HEK293 (cell line): ENCODE data around the gene HOXC11.

Experiments used
- CTCF ChIA-PET: fragments of 350-600 bp; formaldehyde crosslinking; extraction: SDS; loops from one replicate; lab custom pipeline; 2021; ENCODE audit warnings: antibody characterized with exemption; lab: Yijun Ruan, JAX
- POLR2A ChIA-PET: fragments of 300-600 bp; formaldehyde crosslinking; extraction: SDS; loops from one replicate; lab custom pipeline; 2020; ENCODE audit warnings: antibody characterized with exemption, inconsistent platforms; lab: Yijun Ruan, JAX
- H3K27ac ChIP-seq: fragments of 200-500 bp; sonication (Bioruptor generic); 2 replicates; pipeline ENCODE4 v1.5.1; 2014; ENCODE audit warnings: low read depth, low read length, control low read depth, inconsistent platforms; ENCODE audit errors: extremely low read depth
- H3K36me3 ChIP-seq, 2 experiments: fragments of 200-500 bp in 1 of 2; sonication (Bioruptor generic) in 1 of 2; 1 replicate in 1 of 2; 2 replicates in 1 of 2; pipeline ENCODE4 v1.5.1; 2014 to 2017; ENCODE audit warnings: inconsistent platforms in 2 of 2, low read length in 2 of 2; ENCODE audit not compliant: control insufficient read depth in 2 of 2, insufficient read depth in 1 of 2
- H3K4me1 ChIP-seq: fragments of 200-500 bp; sonication (Bioruptor generic); 2 replicates; pipeline ENCODE4 v1.5.1; 2014; ENCODE audit warnings: mild to moderate bottlenecking, low read length, inconsistent platforms; ENCODE audit not compliant: control insufficient read depth, insufficient read depth
- H3K4me3 ChIP-seq: 2 replicates; pipeline ENCODE4 v1.5.1; 2011; ENCODE audit warnings: low read depth, mild to moderate bottlenecking, control low read depth, low read length, moderate library complexity
- H3K9me3 ChIP-seq: fragments of 200-500 bp; sonication (Bioruptor generic); 2 replicates; pipeline ENCODE4 v1.5.1; 2014; ENCODE audit warnings: low read depth, low read length, inconsistent platforms; ENCODE audit not compliant: control insufficient read depth, insufficient read depth
- FEZF1 ChIP-seq: fragments of 450-650 bp; formaldehyde crosslinking; IDR thresholded peaks from 2 replicates; pipeline ENCODE4 v1.5.1; 2016; ENCODE audit warnings: missing biosample characterization, missing genetic modification characterization
- KLF10 ChIP-seq: fragments of 450-650 bp; IDR thresholded peaks from 2 replicates; pipeline ENCODE4 v1.5.1; 2018; ENCODE audit warnings: missing biosample characterization, mild to moderate bottlenecking, missing genetic modification characterization
- SALL2 ChIP-seq: fragments of 450-650 bp; formaldehyde crosslinking; IDR thresholded peaks from 2 replicates; pipeline ENCODE4 v1.5.0; 2017; ENCODE audit warnings: missing biosample characterization, mild to moderate bottlenecking, missing genetic modification characterization, borderline replicate concordance
- SP7 ChIP-seq: fragments of 450-650 bp; formaldehyde crosslinking; IDR thresholded peaks from 2 replicates; pipeline ENCODE4 v1.5.1; 2016; ENCODE audit warnings: missing biosample characterization, missing genetic modification characterization
- WT1 ChIP-seq: fragments of 450-650 bp; formaldehyde crosslinking; IDR thresholded peaks from 2 replicates; pipeline ENCODE4 v1.5.1; 2016; ENCODE audit warnings: missing biosample characterization, missing genetic modification characterization
- ZBTB7A ChIP-seq: fragments of 450-650 bp; formaldehyde crosslinking; IDR thresholded peaks from 2 replicates; pipeline ENCODE4 v1.5.1; 2016; ENCODE audit warnings: low read depth, missing biosample characterization, missing genetic modification characterization
- ZNF121 ChIP-seq: fragments of 450-650 bp; formaldehyde crosslinking; IDR thresholded peaks from 2 replicates; pipeline ENCODE4 v1.5.1; 2016; ENCODE audit warnings: missing biosample characterization, missing genetic modification characterization
- ZNF169 ChIP-seq: fragments of 450-650 bp; formaldehyde crosslinking; IDR thresholded peaks from 2 replicates; pipeline ENCODE4 v1.5.1; 2016; ENCODE audit warnings: missing biosample characterization, missing genetic modification characterization
- ZNF184 ChIP-seq: fragments of 450-650 bp; IDR thresholded peaks from 2 replicates; pipeline ENCODE4 v1.5.1; 2018; ENCODE audit warnings: missing biosample characterization, mild to moderate bottlenecking, missing genetic modification characterization
- ZNF24 ChIP-seq: fragments of 450-650 bp; formaldehyde crosslinking; IDR thresholded peaks from 2 replicates; pipeline ENCODE4 v1.5.1; 2016; ENCODE audit warnings: missing biosample characterization, missing genetic modification characterization
- ZNF248 ChIP-seq: fragments of 450-650 bp; formaldehyde crosslinking; IDR thresholded peaks from 2 replicates; pipeline ENCODE4 v1.5.1; 2017; ENCODE audit warnings: missing biosample characterization, missing genetic modification characterization
- ZNF37A ChIP-seq: fragments of 450-650 bp; IDR thresholded peaks from 2 replicates; pipeline ENCODE4 v1.5.1; 2018; ENCODE audit warnings: missing biosample characterization, missing genetic modification characterization
- ZNF391 ChIP-seq: fragments of 450-650 bp; formaldehyde crosslinking; IDR thresholded peaks from 2 replicates; pipeline ENCODE4 v1.5.1; 2016; ENCODE audit warnings: low read depth, missing biosample characterization, missing genetic modification characterization, borderline replicate concordance
- ZNF473 ChIP-seq: fragments of 450-650 bp; formaldehyde crosslinking; IDR thresholded peaks from 2 replicates; pipeline ENCODE4 v1.5.1; 2017; ENCODE audit warnings: missing biosample characterization, missing genetic modification characterization
- ZNF48 ChIP-seq: fragments of 450-650 bp; formaldehyde crosslinking; IDR thresholded peaks from 2 replicates; pipeline ENCODE4 v1.5.1; 2016; ENCODE audit warnings: missing biosample characterization, missing genetic modification characterization
- ZNF529 ChIP-seq: fragments of 450-650 bp; formaldehyde crosslinking; IDR thresholded peaks from 2 replicates; pipeline ENCODE4 v1.5.1; 2017; ENCODE audit warnings: missing genetic modification characterization, missing biosample characterization; ENCODE audit not compliant: insufficient replicate concordance
- ZNF555 ChIP-seq: fragments of 450-650 bp; formaldehyde crosslinking; conservative IDR thresholded peaks from 2 replicates; pipeline ENCODE4 v1.5.1; 2017; ENCODE audit warnings: missing biosample characterization, mild to moderate bottlenecking, missing genetic modification characterization, inconsistent platforms
- ZNF585B ChIP-seq: fragments of 450-650 bp; formaldehyde crosslinking; IDR thresholded peaks from 2 replicates; pipeline ENCODE4 v1.5.1; 2016; ENCODE audit warnings: missing biosample characterization, missing genetic modification characterization
- ZNF596 ChIP-seq: fragments of 450-650 bp; IDR thresholded peaks from 2 replicates; pipeline ENCODE4 v1.5.0; 2018; ENCODE audit warnings: missing biosample characterization, mild to moderate bottlenecking, missing genetic modification characterization, moderate library complexity
- ZNF629 ChIP-seq: fragments of 450-650 bp; formaldehyde crosslinking; IDR thresholded peaks from 2 replicates; pipeline ENCODE4 v1.5.1; 2017; ENCODE audit warnings: missing biosample characterization, missing genetic modification characterization
- ZNF785 ChIP-seq: fragments of 450-650 bp; formaldehyde crosslinking; IDR thresholded peaks from 2 replicates; pipeline ENCODE4 v1.5.1; 2016; ENCODE audit warnings: missing biosample characterization, missing genetic modification characterization
- ZNF792 ChIP-seq: fragments of 450-650 bp; formaldehyde crosslinking; IDR thresholded peaks from 2 replicates; pipeline ENCODE4 v1.5.1; 2016; ENCODE audit warnings: missing biosample characterization, missing genetic modification characterization
- TF ChIP-seq, protein P1 (sequence below): fragments of 450-650 bp; formaldehyde crosslinking; IDR thresholded peaks from 2 replicates; pipeline ENCODE4 v1.5.1; 2016; ENCODE audit warnings: missing biosample characterization, missing genetic modification characterization
- TF ChIP-seq, protein P2 (sequence below): fragments of 450-650 bp; formaldehyde crosslinking; IDR thresholded peaks from 2 replicates; pipeline ENCODE4 v1.5.1; 2016; ENCODE audit warnings: missing biosample characterization, missing genetic modification characterization, low read depth
- TF ChIP-seq, protein P3 (sequence below): fragments of 450-650 bp; formaldehyde crosslinking; IDR thresholded peaks from 2 replicates; pipeline ENCODE4 v1.5.1; 2016; ENCODE audit warnings: missing biosample characterization, missing genetic modification characterization
- TF ChIP-seq, protein P4 (sequence below): fragments of 450-650 bp; formaldehyde crosslinking; IDR thresholded peaks from 2 replicates; pipeline ENCODE4 v1.5.1; 2016; ENCODE audit warnings: missing biosample characterization, missing genetic modification characterization
- TF ChIP-seq, protein P5 (sequence below): fragments of 450-650 bp; formaldehyde crosslinking; IDR thresholded peaks from 2 replicates; pipeline ENCODE4 v1.5.1; 2016; ENCODE audit warnings: missing biosample characterization, missing genetic modification characterization

The HOXC11 gene

DNA sequence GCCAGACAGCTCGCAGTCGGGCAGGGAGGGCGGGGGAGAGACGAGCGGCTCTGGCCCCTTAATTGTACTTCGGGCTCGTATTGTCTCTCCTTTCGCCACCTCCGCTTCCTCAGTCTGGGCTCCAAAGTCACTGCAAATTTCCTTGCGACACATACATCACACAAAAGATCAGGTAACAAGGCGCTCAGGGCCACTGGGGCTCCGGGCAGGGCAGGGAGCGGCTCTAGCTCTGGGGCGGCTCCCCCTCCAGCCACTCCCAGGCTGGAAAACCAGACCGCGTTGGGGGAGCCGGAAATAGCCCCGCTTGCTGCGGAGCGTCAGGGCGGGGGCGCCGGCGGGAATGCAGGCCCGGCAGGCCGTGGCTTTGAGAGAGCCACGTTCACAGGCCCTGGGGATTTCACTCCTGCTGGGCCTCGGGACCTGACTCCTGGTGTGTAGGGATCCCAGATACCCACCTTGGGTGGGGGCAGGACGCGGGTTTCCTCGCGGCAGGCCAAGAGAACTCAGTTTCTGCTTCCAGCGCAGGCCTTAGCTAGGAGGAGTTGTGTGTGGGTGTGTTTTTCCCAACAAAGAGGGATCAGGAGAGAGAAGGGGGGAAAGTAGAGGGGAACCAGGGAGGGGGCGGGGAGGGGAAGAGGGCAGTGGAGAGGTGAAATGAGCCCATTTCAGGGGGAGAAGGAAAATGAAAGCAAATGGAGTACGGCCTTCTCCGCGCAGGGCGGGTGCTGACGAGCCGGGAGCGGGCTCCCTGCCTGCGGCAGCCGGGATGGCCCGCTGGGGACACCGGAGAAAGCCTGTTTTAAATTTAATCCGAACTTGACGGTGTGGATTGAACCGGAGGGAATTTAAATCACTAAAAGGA is 22.7 kb downstream of the HOXC11 start (continued):
- TF ChIP-seq, protein P1, sequence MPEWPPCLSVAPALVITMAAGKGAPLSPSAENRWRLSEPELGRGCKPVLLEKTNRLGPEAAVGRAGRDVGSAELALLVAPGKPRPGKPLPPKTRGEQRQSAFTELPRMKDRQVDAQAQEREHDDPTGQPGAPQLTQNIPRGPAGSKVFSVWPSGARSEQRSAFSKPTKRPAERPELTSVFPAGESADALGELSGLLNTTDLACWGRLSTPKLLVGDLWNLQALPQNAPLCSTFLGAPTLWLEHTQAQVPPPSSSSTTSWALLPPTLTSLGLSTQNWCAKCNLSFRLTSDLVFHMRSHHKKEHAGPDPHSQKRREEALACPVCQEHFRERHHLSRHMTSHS (tag by site-specific recombination): 0 out of 2 replicates have a peak, but pooled peaks have one; percentile 32
- TF ChIP-seq ZNF596: peak; percentile 33; the same call in 1 of the 2 replicates
- TF ChIP-seq FEZF1: peak; percentile 47
- no peak for TF ChIP-seq SALL2
- no peak for TF ChIP-seq ZNF555 (tag by site-specific recombination)
- no peak for TF ChIP-seq ZNF37A
- peak; percentile 77 for TF ChIP-seq ZNF629 (tag by site-specific recombination)
- TF ChIP-seq ZNF48: no peak
- TF ChIP-seq ZNF391 (tag by site-specific recombination): peak; percentile 35; the same call in 1 of the 2 replicates
- no peak for TF ChIP-seq ZNF184 (tag by site-specific recombination)
- TF ChIP-seq, protein P2, sequence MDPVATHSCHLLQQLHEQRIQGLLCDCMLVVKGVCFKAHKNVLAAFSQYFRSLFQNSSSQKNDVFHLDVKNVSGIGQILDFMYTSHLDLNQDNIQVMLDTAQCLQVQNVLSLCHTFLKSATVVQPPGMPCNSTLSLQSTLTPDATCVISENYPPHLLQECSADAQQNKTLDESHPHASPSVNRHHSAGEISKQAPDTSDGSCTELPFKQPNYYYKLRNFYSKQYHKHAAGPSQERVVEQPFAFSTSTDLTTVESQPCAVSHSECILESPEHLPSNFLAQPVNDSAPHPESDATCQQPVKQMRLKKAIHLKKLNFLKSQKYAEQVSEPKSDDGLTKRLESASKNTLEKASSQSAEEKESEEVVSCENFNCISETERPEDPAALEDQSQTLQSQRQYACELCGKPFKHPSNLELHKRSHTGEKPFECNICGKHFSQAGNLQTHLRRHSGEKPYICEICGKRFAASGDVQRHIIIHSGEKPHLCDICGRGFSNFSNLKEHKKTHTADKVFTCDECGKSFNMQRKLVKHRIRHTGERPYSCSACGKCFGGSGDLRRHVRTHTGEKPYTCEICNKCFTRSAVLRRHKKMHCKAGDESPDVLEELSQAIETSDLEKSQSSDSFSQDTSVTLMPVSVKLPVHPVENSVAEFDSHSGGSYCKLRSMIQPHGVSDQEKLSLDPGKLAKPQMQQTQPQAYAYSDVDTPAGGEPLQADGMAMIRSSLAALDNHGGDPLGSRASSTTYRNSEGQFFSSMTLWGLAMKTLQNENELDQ (tag by site-specific recombination): no peak
- peak; percentile 89; the same call in 1 of the 2 replicates for TF ChIP-seq SP7 (tag by site-specific recombination)
- peak; percentile 29; the same call in 1 of the 2 replicates for TF ChIP-seq ZBTB7A
- peak; percentile 79 for TF ChIP-seq KLF10
- TF ChIP-seq ZNF24: peak; percentile 44; the same call in 1 of the 2 replicates
- TF ChIP-seq, protein P3, sequence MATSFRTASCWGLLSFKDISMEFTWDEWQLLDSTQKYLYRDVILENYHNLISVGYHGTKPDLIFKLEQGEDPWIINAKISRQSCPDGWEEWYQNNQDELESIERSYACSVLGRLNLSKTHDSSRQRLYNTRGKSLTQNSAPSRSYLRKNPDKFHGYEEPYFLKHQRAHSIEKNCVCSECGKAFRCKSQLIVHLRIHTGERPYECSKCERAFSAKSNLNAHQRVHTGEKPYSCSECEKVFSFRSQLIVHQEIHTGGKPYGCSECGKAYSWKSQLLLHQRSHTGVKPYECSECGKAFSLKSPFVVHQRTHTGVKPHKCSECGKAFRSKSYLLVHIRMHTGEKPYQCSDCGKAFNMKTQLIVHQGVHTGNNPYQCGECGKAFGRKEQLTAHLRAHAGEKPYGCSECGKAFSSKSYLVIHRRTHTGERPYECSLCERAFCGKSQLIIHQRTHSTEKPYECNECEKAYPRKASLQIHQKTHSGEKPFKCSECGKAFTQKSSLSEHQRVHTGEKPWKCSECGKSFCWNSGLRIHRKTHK: no peak
- peak; percentile 59; the same call in 1 of the 2 replicates for TF ChIP-seq ZNF121 (tag by site-specific recombination)
- no peak for TF ChIP-seq ZNF169 (tag by site-specific recombination)

DNA sequence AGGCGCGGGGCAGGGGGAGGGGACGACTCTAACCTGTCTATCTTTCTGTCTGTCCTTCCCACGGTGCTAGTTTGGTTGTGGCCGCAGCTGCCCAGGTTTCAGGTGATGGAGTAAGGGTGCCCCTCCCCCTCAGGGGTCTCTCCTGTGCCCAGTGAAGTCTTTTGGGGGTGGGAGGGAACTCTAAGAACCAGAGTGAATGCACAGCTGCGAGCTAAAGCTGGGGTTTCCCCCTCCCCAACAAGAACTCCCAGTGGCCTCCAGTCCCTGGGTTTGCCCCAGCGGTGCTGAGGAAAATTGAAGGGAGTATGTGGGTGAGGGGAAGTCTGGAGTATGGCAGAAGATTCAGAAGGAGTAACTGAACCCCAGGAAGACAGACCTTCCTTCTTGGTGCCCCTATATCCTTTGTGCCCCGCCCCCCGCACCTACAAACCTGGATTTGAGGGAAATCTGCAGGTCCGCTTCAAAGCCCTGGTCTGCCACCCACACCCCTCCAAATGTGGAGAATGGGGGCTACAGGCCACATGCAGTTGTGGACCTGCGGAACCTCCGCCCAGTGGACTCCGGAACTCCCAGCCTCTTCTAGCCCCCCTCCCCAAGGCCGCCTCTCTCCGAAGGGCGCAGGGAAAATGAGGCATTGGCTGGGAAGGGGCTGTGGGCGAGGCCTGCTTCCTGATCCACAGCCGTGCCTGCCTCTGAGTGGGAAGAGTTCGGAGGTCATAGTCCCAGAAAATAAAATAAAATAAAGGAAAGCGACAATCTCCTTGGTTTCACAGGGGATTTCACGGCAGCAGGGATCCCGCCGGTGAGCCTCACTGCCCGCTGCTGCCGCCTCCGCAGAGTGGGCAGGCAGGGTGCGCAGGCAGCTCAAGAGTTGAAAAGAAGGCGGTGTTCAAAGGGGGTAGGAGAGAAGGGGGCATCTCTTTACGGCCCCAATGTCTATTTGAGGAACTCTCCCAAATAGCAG is 23.6 kb downstream of the HOXC11 start:
- POLR2A ChIA-PET: interaction anchor here (0.7 to 2.2 kb wide), 8 partner anchors 9 to 239 kb away, joined by 3 to 14 read pairs (median 4); partner anchors contain the start of gene HOXC10
- H3K27ac ChIP-seq: peak overlapping the region; percentile 98
- H3K9me3 ChIP-seq: no peaks in the 10 kb centered on the region
- H3K36me3 ChIP-seq: no peaks in the 10 kb centered on the region
- CTCF ChIA-PET: interaction anchor here (1.5 to 6.7 kb wide), 4 partner anchors 9 to 218 kb away, joined by 4 to 49 read pairs (median 9); partner anchors contain the start of gene HOXC10
- peaks cover 30% of the 10 kb centered on the region for H3K4me1 ChIP-seq
- H3K4me3 ChIP-seq: peak overlapping the region; percentile 61
- TF ChIP-seq ZNF473 (no peak), ZNF585B (tag by site-specific recombination) (no peak), ZNF248 (tag by site-specific recombination) (no peak), WT1 (tag by site-specific recombination) (no peak), ZNF792 (no peak), ZNF529 (tag by site-specific recombination) (no peak), ZNF785 (no peak)
- TF ChIP-seq, protein P4, sequence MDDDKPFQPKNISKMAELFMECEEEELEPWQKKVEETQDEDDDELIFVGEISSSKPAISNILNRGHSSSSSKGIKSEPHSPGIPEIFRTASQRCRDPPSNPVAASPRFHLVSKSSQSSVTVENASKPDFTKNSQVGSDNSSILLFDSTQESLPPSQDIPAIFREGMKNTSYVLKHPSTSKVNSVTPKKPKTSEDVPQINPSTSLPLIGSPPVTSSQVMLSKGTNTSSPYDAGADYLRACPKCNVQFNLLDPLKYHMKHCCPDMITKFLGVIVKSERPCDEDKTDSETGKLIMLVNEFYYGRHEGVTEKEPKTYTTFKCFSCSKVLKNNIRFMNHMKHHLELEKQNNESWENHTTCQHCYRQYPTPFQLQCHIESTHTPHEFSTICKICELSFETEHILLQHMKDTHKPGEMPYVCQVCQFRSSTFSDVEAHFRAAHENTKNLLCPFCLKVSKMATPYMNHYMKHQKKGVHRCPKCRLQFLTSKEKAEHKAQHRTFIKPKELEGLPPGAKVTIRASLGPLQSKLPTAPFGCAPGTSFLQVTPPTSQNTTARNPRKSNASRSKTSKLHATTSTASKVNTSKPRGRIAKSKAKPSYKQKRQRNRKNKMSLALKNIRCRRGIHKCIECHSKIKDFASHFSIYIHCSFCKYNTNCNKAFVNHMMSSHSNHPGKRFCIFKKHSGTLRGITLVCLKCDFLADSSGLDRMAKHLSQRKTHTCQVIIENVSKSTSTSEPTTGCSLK: no peak
- TF ChIP-seq, protein P5, sequence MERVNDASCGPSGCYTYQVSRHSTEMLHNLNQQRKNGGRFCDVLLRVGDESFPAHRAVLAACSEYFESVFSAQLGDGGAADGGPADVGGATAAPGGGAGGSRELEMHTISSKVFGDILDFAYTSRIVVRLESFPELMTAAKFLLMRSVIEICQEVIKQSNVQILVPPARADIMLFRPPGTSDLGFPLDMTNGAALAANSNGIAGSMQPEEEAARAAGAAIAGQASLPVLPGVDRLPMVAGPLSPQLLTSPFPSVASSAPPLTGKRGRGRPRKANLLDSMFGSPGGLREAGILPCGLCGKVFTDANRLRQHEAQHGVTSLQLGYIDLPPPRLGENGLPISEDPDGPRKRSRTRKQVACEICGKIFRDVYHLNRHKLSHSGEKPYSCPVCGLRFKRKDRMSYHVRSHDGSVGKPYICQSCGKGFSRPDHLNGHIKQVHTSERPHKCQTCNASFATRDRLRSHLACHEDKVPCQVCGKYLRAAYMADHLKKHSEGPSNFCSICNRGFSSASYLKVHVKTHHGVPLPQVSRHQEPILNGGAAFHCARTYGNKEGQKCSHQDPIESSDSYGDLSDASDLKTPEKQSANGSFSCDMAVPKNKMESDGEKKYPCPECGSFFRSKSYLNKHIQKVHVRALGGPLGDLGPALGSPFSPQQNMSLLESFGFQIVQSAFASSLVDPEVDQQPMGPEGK (tag by site-specific recombination): 0 out of 2 replicates have a peak, but pooled peaks have one; percentile 55
